GM21515 (cell line): Measurements from ENCODE around the gene HIKESHI.

ENCODE experiments used
- ATAC-seq: cut with Tn5 transposase; IDR thresholded peaks from one replicate; pipeline ENCODE4 v1.9.1; 2021; ENCODE audit not compliant: unreplicated experiment

HIKESHI gene

GRCh38 chr11:86374069-86374468 lies 72.0 kb downstream of the HIKESHI start:
- no peak for ATAC-seq

GRCh38 chr11:86374586-86374985 lies 72.5 kb downstream of the HIKESHI start, which contains the start of gene CCDC81:
TSS of gene CCDC81 (plus strand) at chr11:86374887. CDS start at chr11:86375164, 277 bp downstream.
- no peak for ATAC-seq

- ATAC-seq = no peak
Observed at GRCh38 chr11:86377972-86378371, 75.9 kb downstream of the HIKESHI start.

GRCh38 chr11:86380295-86381059 lies 78.4 kb downstream of the HIKESHI start:
- no peak for ATAC-seq

GRCh38 chr11:86383041-86383955 lies 81.3 kb downstream of the HIKESHI start:
- no peak for ATAC-seq

GRCh38 chr11:86386283-86386682 lies 84.2 kb downstream of the HIKESHI start:
- ATAC-seq = no peak

- no peak for ATAC-seq
Observed at GRCh38 chr11:86386746-86387145, 84.7 kb downstream of the HIKESHI start.

GRCh38 chr11:86388198-86388597 lies 86.2 kb downstream of the HIKESHI start:
- ATAC-seq = no peak

GRCh38 chr11:86390487-86390886 lies 88.4 kb downstream of the HIKESHI start:
- no peak for ATAC-seq

- no peak for ATAC-seq
Observed at GRCh38 chr11:86395061-86395551, 93.1 kb downstream of the HIKESHI start.
